Stimulated activated CD8-positive, alpha-beta memory T cell treated with anti-CD3 and anti-CD28 coated beads, Interleukin-7, amount 100 ng/mL, for 4 hours (primary cell): Measurements from ENCODE around the gene PTPRG.

ENCODE experiments used
- DNase-seq, 2 donors: peaks; one replicate each; pipeline ENCODE4 v3.0.0-alpha.2; 2020; ENCODE audit warnings: low read depth in 2 of 2

The PTPRG gene

GRCh38 chr3:62051506-62051905, 490.1 kb downstream of the PTPRG start:
- no peak for DNase-seq

DNA sequence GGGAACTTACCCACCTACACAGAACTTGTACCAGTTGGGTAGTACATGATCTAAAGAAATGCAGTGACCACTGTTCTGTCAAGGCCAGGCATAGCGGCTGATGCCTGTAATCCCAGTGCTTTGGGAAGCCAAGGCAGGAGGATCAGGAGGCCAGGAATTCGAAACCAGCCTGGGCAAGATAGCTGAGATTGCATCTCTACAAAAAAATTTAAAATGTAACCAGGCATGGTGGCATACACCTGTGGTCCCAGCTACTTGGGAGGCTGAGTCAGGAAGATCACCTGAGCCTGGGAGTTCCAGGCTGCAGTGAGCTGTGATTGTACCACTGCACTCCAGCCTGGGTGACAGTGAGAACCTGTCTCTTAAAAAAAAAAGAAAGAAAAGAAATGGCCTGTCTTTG, 491.0 kb downstream of the PTPRG start:
- DNase-seq: no peak

DNA sequence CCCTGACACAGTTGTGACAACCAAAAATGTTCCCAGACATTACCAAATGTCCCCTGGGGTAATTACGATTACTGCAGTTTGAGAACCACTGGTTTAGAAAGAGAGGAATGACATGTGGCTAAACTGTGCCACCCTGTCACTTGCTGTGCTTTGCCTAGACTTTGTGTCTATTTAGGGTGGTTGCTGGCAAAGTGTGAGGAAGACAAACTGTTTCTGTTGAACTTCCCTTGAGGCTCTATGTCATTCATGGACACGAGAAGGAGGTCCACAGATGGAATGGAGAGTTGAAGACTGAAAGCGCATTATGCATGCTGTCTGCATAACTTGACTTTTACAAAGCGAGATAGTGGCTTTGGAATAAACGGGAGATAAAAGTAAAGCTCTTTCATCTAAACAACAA, 495.3 kb downstream of the PTPRG start:
- DNase-seq: no peak

GRCh38 chr3:62057339-62058047, 496.1 kb downstream of the PTPRG start:
- no peak for DNase-seq

- no peak for DNase-seq
Observed at GRCh38 chr3:62065985-62066693, 504.8 kb downstream of the PTPRG start.

GRCh38 chr3:62068337-62068736, 507.0 kb downstream of the PTPRG start:
- no peak for DNase-seq

GRCh38 chr3:62070891-62071290, 509.5 kb downstream of the PTPRG start:
- DNase-seq: no peak

GRCh38 chr3:62073038-62073437, 511.7 kb downstream of the PTPRG start:
- DNase-seq: no peak

GRCh38 chr3:62084558-62084957, 523.2 kb downstream of the PTPRG start:
- DNase-seq: no peak

- DNase-seq: no peak
Observed at GRCh38 chr3:62088472-62089104, 527.2 kb downstream of the PTPRG start.

DNA sequence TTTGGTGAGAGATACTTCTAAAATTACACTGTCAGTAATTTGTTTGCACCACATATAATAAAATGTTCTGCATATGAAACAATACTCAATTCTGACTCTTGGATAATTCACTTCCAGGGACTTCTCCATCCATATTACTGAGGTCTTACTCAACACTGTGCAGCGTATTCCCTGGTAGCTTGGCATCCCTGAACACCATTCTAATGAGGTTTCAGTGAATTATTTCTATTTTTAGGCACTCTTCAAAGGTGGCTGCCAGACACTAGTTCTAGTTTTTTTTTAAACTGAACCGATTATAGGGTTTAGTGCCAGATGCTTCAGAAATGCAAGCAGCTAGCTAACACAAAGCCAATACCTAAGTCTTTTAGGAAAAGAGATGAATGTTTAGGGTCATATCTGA, 528.7 kb downstream of the PTPRG start:
- DNase-seq: no peak

- DNase-seq: no peak
Observed at GRCh38 chr3:62090519-62090918, 529.1 kb downstream of the PTPRG start.

- DNase-seq: no peak
Observed at GRCh38 chr3:62093025-62093424, 531.7 kb downstream of the PTPRG start.

DNA sequence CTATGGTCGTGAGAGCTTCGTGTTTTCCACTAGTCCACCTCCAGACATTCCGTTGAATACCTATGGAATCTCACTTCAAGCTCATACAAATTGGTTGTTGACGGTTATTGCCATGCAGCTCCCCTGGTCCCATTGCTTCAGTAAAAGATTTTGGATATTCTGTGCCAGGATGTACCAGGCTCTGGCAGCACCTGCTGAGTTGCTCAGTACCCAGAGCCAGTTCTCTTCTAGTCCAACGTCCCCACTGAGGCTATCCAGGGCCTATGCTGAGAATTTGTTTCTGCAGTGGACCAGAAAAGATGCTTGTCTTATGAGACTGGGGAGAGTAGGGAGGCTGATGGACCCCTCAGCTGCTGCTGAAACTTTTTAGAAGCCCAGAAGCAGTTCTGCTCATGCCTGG, 533.1 kb downstream of the PTPRG start:
- no peak for DNase-seq

DNA sequence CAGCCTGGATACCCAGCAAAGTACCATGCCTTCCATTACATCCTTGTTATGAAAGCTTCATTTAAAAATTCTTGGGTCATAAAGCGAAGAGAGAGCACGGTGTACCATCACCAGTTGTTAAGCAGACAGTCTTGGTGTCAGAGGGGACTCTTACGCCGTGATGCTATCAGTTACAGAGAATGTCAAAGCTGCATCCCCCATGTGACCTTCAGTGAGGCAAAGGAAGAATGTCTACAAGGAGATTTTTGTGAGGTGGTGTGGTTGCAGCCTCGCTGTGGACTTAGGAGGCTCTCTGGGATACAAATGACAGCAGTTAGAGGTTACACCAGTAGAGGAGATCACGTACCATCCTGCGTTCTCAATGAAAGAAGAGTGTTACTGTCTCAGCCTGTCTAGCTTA, 533.7 kb downstream of the PTPRG start:
- no peak for DNase-seq

- DNase-seq: no peak
Observed at GRCh38 chr3:62095756-62096155, 534.4 kb downstream of the PTPRG start.

GRCh38 chr3:62096521-62096920, 535.1 kb downstream of the PTPRG start:
- DNase-seq: no peak

DNA sequence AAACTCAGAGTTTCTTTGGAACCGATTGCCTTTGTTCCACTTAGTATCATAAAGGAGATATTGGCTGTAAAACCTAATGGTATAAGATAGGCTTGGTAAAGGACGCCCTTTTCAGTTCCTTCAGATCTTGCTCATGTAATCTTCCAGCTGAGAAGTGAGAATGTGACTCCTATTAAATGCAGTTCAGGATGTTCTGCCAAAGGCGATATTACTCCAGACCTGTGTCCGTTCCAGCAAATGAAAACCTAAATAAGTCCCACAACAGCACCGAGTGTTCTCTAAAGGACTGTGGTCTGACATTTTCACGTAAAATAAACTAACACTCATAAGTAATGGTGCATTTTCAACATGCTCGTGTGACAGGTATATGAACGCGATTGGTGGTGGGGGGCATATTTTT, 535.8 kb downstream of the PTPRG start:
- no peak for DNase-seq

DNA sequence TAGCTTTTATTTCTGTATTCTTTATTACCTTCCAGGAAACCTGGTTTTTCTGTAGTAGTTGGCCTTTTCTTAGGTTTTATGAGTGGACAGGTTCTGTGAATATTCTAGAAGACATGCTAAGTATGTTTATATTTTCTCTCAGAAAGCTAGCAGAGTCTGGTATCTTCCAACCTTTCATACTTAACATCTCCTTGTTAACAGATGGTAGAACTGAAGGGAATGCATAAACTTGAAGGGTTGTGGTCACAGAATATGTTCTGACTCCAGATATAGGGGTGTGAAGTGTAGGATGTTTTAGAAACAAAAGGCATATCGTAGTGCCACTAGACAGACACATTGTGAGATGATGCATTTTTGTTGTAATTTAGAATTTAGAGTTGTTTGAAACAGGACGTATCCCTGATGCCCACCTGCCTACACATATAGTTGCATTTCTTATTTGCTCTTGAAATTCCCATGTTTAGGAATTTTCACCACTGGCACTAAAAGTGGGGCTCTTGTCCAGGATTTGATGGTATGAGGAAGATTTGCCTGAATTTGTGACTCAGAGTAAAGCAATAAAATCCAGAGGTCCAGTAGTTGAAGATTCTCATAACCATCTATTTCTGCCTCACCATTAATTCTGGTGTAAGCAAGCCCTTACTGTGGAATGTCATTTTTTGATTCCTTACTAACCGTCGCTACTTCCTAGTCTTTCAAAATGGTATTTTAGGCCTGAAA, 537.4 kb downstream of the PTPRG start:
- no peak for DNase-seq

DNA sequence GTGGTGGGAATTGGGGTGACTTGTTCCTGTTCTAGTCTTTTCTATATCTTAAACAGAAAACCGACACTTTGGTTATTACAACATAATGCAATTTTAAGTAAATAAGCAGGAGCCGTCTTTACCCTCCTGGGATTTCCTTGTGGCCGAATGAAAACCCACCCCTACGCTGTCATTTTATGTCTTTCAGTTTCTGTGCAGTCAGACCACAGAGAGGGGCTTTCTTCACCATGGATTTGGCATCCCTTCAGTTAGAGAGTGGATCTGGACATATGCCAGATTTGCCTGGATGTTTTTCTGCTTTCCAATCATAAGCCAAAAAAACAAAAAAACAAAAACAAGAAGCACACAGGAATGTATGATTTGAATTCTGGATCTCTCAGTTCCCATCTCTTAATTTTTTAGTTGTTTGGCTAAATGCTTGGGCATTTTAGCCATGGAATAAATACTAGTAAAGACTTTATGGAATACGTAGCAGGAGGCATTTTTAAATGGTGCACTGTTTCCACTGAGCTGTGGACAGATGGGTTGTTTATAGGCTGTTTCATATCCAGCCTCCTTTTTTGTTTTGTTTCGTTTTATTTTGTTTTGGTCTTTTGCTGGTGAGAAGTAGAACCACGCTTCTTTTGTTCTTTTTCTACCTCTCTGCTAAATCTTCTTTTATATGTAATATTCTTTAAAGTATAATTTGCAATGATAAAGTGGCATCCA, 539.1 kb downstream of the PTPRG start:
- DNase-seq: no peak

GRCh38 chr3:62101488-62101887, 540.1 kb downstream of the PTPRG start:
- DNase-seq: no peak

GRCh38 chr3:62103531-62103930, 542.2 kb downstream of the PTPRG start:
- DNase-seq: no peak
